NCI-H82 (cell line): ENCODE measurements around the gene SLC25A13.
A peak's percentile ranks its signal among the peaks of the same experiment; 100 is the strongest.

ENCODE experiments used
- DNase-seq: peaks from one replicate; lab custom pipeline; 2025; lab: John Stamatoyannopoulos, UW

The SLC25A13 gene

GRCh38 chr7:96088579-96088978, 233.3 kb downstream of the SLC25A13 start:
- no peak for DNase-seq

GRCh38 chr7:96085953-96086352, 235.9 kb downstream of the SLC25A13 start:
- no peak for DNase-seq

GRCh38 chr7:96084881-96085553, 236.9 kb downstream of the SLC25A13 start:
- DNase-seq, result no peak

GRCh38 chr7:96080027-96080426, 241.9 kb downstream of the SLC25A13 start:
- no peak for DNase-seq

GRCh38 chr7:96076350-96076707, 245.6 kb downstream of the SLC25A13 start:
- DNase-seq, result no peak

GRCh38 chr7:96075510-96076349, 246.2 kb downstream of the SLC25A13 start:
- DNase-seq, result peak; percentile 86

GRCh38 chr7:96074871-96075270, 247.0 kb downstream of the SLC25A13 start:
- DNase-seq, result no peak
